Activated CD4-positive, alpha-beta T cell treated with anti-CD3 and anti-CD28 coated beads, Interleukin-2, amount 10 ng/mL, durations not matched to agents 24 days and 14 days (primary cell): ENCODE data around the gene TSPO. TPM values are rescaled to one million over a fixed set of nuclear protein-coding genes. Genes with fewer than 3 reads are reported as not detected.
"Not testable (repeated sequence)": the region's sequence is repeated elsewhere in the genome, so short reads cannot be mapped to it uniquely, and the experiment has no call there.

ENCODE experiments used
- DNase-seq: peaks from one replicate; pipeline ENCODE4 v3.0.0; 2022
- H3K27ac Mint-ChIP-seq: one replicate; pipeline ENCODE4 v1.8.0; 2022; ENCODE audit warnings: mild to moderate bottlenecking, mixed read lengths
- H3K27me3 Mint-ChIP-seq: one replicate; pipeline ENCODE4 v1.8.0; 2022; ENCODE audit warnings: mixed read lengths
- H3K36me3 Mint-ChIP-seq: one replicate; pipeline ENCODE4 v1.8.0; 2022; ENCODE audit warnings: low read depth, mild to moderate bottlenecking, mixed read lengths
- H3K4me1 Mint-ChIP-seq: one replicate; pipeline ENCODE4 v1.8.0; 2021; ENCODE audit warnings: mixed read lengths
- H3K4me3 Mint-ChIP-seq: one replicate; pipeline ENCODE4 v1.8.0; 2022; ENCODE audit warnings: mild to moderate bottlenecking, moderate library complexity, mixed read lengths
- H3K9me3 Mint-ChIP-seq: one replicate; pipeline ENCODE4 v1.8.0; 2021; ENCODE audit warnings: mixed read lengths
- intact Hi-C: fragments of 100-400 bp; cut with micrococcal nuclease; formaldehyde crosslinking; loops from one replicate; pipeline ENCODE4 v1.15.1; 2023
- total RNA-seq: library from RNA; stranded (reverse); gene quantifications from 2 replicates; pipeline ENCODE4 v1.2.3, GENCODE V29; 2022

Gene TSPO
- 126 and 138 TPM in 2 replicates for total RNA-seq

DNA sequence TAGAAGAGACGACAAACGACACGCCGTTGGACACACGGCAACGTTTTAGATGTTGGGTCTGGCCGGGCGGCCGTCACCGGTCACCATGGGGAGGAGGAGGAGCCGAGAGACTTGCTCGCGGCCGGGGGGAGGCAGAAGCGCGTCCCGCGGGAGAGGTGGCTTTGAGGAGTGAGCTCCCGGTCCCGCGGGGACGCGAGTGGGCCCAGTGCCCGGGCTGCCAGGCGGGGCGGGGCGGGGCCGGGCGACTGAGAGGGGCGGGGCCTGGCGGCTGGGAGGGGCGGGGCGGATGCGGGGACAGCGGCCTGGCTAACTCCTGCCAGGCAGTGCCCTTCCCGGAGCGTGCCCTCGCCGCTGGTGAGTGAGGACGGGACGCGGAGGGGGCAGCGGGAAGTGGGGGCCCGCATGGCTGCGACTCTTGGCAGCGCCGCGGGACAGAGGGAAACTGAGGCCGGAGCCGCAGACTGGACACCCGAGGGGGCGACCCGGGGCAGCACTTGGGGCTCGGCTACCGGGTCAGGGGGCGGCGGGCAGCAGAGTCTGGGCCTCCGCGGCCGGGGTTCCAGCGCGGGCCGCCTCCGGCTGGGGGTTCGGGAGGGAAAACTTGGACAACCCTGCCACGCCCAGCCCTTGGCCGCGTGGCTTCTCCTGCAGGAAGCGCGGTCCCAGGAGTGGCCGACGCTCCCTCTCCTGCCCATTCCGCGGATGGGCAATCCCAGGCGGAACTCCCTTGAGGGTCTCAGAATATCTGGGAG lies at the start of gene TSPO:
Gene TSPO, plus strand, starts transcription at position 309 of the 752 bp plus-strand sequence. CDS start 7,680 bp downstream, outside the sequence.
- peak; percentile 88 for DNase-seq
- H3K9me3 Mint-ChIP-seq, result no peaks in the 10 kb centered on the region
- peak within 1 kb of the TSS; percentile 97 for H3K4me3 Mint-ChIP-seq
- intact Hi-C loops, result loop anchor here (1.0 to 2.0 kb wide), 2 partner anchors 8 to 35 kb away; partner anchors contain the start of genes MCAT and TTLL12
- H3K4me1 Mint-ChIP-seq, result peaks cover 30% of the 10 kb centered on the region
- H3K27ac Mint-ChIP-seq, result peak within 1 kb of the TSS; percentile 90
- H3K36me3 Mint-ChIP-seq, result peaks cover 4% of the 10 kb centered on the region
- H3K27me3 Mint-ChIP-seq, result no peaks in the 10 kb centered on the region

DNA sequence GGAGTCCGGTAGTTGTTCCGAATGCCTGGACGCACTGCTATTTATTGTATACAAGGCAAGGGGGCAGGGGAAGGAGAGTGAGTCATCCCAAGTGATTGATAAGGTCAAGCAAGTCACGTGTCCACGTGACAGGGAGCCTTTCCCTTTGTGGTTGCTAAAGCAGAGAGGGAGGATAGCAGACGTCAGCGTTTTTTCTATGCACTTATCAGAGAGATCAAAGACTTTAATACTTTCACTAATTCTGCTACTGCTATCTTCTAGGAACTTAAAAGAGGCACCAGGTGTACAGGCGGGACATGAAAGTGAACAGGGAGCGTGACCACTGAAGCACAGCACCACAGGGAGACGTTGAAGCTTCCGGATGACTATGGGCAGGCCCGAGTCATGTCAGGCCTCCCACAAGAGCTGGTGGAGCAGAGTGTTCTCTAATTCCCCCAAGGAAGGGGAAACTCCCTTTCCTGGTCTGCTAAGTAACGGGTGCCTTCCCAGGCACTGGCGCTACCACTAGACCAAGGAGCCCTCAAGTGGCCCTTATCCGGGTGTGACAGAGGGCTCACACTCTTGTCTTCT lies 47.2 kb upstream of the TSPO start:
- peak; percentile 64 for DNase-seq
- intact Hi-C loops, H3K4me3 Mint-ChIP-seq, H3K36me3 Mint-ChIP-seq, H3K27me3 Mint-ChIP-seq, H3K9me3 Mint-ChIP-seq: not testable (repeated sequence)
- peaks cover 13% of the 10 kb centered on the region for H3K4me1 Mint-ChIP-seq
- H3K27ac Mint-ChIP-seq, result peak overlapping the region; percentile 36

GRCh38 chr22:43104950-43105349 lies 46.4 kb upstream of the TSPO start:
- H3K9me3 Mint-ChIP-seq, H3K36me3 Mint-ChIP-seq, H3K4me3 Mint-ChIP-seq, DNase-seq, intact Hi-C loops, H3K27ac Mint-ChIP-seq: not testable (repeated sequence)
- peaks cover 12% of the 10 kb centered on the region for H3K27me3 Mint-ChIP-seq
- peaks cover 13% of the 10 kb centered on the region for H3K4me1 Mint-ChIP-seq

DNA sequence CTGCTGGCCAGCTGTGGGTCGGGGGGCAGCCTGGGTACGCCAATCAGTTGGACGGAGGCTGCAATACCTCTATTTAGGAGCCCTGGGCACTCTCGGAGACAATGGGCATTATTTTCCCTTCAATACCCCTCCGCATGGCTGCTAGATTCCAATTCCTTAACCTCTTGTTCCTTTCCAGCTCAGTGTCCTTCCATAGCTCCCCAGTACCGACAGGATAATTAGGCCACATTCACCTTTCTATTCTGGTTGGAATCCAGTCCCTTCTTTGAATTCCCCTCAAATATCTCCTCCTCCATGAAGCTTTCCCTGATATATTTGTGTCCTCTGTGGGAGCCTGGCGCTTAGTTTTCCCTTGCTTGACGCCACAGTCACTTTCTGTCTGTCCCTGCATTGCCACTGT lies 45.1 kb upstream of the TSPO start:
- H3K4me3 Mint-ChIP-seq, result no peak overlapping the region
- intact Hi-C loops, result no loop called here
- no peak for DNase-seq

GRCh38 chr22:43109511-43109910 lies 41.8 kb upstream of the TSPO start:
- Mint-ChIP-seq H3K27me3 (peaks cover 30% of the 10 kb centered on the region), H3K9me3 (no peaks in the 10 kb centered on the region), H3K4me1 (peaks cover 4% of the 10 kb centered on the region), H3K4me3 (no peak overlapping the region), H3K27ac (no peak overlapping the region), H3K36me3 (no peaks in the 10 kb centered on the region)
- DNase-seq, result no peak
- intact Hi-C loops, result no loop called here

More for the DNA sequence above, 45.1 kb upstream of the TSPO start:
- no peaks in the 10 kb centered on the region for H3K9me3 Mint-ChIP-seq
- no peaks in the 10 kb centered on the region for H3K36me3 Mint-ChIP-seq
- H3K4me1 Mint-ChIP-seq, result peaks cover 12% of the 10 kb centered on the region
- H3K27me3 Mint-ChIP-seq, result peaks cover 16% of the 10 kb centered on the region
- no peak overlapping the region for H3K27ac Mint-ChIP-seq

GRCh38 chr22:43109921-43110443 lies 41.4 kb upstream of the TSPO start:
- Mint-ChIP-seq H3K27ac (no peak overlapping the region), H3K4me3 (peak overlapping the region; percentile 83), H3K9me3 (no peaks in the 10 kb centered on the region), H3K36me3 (no peaks in the 10 kb centered on the region), H3K27me3 (peaks cover 31% of the 10 kb centered on the region), H3K4me1 (peaks cover 4% of the 10 kb centered on the region)
- DNase-seq, result no peak
- intact Hi-C loops, result no loop called here

DNA sequence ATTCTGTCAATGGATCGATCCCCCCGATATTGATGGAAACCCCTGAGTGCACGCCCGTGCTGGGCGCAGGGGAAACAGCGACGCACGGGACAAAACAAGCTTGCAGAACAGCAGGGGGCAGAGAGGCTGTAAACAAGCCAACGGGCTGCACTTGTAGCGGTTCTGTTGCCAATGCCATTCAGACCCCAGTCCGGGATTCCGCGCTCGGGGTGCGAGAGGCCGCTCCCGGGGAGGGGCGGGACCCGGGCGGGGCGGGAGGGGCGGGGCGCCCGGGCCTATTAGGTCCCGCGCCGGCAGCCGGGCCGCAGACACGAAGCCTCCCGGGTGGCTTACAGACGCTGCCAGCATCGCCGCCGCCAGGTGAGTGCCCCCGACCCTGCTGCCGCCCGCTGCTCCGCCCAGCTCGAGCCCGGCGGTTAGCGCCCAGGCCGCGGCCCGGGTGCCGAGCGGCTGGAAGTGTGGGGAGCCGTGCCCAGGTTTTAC lies 40.9 kb upstream of the TSPO start, which contains the start of gene BIK:
Gene BIK, plus strand, starts transcription at position 307 of the 483 bp plus-strand sequence. CDS start 13,273 bp downstream, outside the sequence.
- Mint-ChIP-seq H3K27me3 (peaks cover 32% of the 10 kb centered on the region), H3K27ac (no peak within 1 kb of the TSS), H3K4me3 (peak within 1 kb of the TSS; percentile 83), H3K4me1 (peaks cover 4% of the 10 kb centered on the region), H3K9me3 (no peaks in the 10 kb centered on the region), H3K36me3 (no peaks in the 10 kb centered on the region)
- peak; percentile 83 for DNase-seq
- intact Hi-C loops, result no loop called here

DNA sequence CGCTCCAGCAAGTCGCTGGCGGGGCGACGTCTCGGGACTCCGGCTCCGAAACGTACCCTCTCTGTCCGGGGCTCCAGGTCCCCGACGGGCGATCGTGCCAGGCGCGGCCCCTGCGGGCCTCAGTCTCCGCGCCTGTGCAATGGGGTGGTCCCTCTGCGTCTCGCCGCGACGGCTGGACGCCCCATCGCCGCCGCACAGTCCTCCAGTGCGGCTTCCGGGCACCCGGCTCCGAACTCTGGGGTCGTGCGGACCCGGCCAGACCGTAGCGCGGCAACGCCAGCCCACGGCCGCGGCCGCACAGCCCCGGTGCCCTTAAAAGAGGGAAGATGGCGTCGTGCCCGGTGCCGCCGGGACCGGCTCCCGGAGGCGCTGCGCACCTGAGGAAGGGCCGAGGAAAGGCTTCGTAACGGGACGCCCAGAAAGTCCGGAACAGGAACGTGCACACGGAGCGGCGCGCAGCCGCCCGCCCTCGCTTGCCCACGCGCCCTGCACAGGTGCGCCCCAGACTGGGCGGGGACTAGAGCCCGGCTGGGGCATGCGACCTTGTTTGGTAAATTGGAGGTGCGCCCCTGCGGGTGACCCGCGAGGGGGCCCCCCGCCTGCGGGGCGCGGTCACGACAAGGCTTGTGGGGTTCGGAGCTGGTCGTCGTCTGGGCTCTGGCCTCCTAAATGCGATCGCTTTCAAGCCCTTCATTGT lies 40.3 kb upstream of the TSPO start:
- Mint-ChIP-seq H3K9me3 (no peaks in the 10 kb centered on the region), H3K4me3 (peak overlapping the region; percentile 66), H3K27ac (no peak overlapping the region), H3K27me3 (peaks cover 32% of the 10 kb centered on the region), H3K4me1 (peaks cover 4% of the 10 kb centered on the region), H3K36me3 (no peaks in the 10 kb centered on the region)
- intact Hi-C loops, result no loop called here
- peak; percentile 80 for DNase-seq

- H3K36me3 Mint-ChIP-seq, result no peaks in the 10 kb centered on the region
- H3K4me1 Mint-ChIP-seq, result peaks cover 4% of the 10 kb centered on the region
- DNase-seq, result no peak
- no peaks in the 10 kb centered on the region for H3K9me3 Mint-ChIP-seq
- no peak overlapping the region for H3K4me3 Mint-ChIP-seq
- H3K27me3 Mint-ChIP-seq, result peaks cover 29% of the 10 kb centered on the region
- H3K27ac Mint-ChIP-seq, result no peak overlapping the region
- intact Hi-C loops, result no loop called here
These were observed 37.7 kb upstream of the TSPO start for GRCh38 chr22:43113526-43114251.

DNA sequence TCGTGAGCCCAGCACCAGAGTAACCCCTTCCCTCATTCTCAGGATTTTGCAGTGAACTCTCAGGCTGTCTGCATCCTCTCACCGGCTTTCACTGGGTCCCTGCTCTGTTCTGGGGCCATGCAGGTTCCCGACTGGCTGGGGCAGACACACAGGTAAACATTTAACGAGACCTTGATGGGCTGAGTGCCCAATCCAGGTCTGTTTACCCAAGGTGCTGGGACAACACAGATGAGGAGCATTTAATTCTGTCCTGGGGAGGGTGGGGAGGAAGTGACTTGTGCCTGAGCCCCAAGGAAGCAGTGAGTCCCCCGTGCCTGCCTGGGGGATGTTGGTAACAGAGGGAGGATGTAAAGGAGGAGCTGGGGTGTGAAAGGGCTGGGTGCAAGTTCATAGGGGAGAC lies 36.4 kb upstream of the TSPO start:
- intact Hi-C loops, result no loop called here
- no peak overlapping the region for H3K4me3 Mint-ChIP-seq
- H3K9me3 Mint-ChIP-seq, result no peaks in the 10 kb centered on the region
- DNase-seq, result no peak
- no peak overlapping the region for H3K27ac Mint-ChIP-seq
- H3K4me1 Mint-ChIP-seq, result peaks cover 10% of the 10 kb centered on the region
- peaks cover 20% of the 10 kb centered on the region for H3K27me3 Mint-ChIP-seq
- no peaks in the 10 kb centered on the region for H3K36me3 Mint-ChIP-seq

GRCh38 chr22:43116932-43117331 lies 34.4 kb upstream of the TSPO start:
- Mint-ChIP-seq H3K4me1 (peaks cover 5% of the 10 kb centered on the region), H3K4me3 (no peak overlapping the region), H3K27ac (no peak overlapping the region), H3K36me3 (no peaks in the 10 kb centered on the region), H3K27me3 (peaks cover 13% of the 10 kb centered on the region), H3K9me3 (no peaks in the 10 kb centered on the region)
- intact Hi-C loops, result no loop called here
- DNase-seq, result no peak

GRCh38 chr22:43118024-43118849 lies 33.1 kb upstream of the TSPO start:
- Mint-ChIP-seq H3K27me3 (peaks cover 9% of the 10 kb centered on the region), H3K36me3 (no peaks in the 10 kb centered on the region), H3K4me1 (peaks cover 5% of the 10 kb centered on the region), H3K4me3 (no peak overlapping the region), H3K9me3 (no peaks in the 10 kb centered on the region), H3K27ac (no peak overlapping the region)
- intact Hi-C loops, result no loop called here
- DNase-seq, result no peak
